IPS-15b (cell line): ENCODE results near the gene CLASP1.

Experiments
- H3K27me3 ChIP-seq: one replicate; pipeline ENCODE4 v1.6.1; 2013; ENCODE audit warnings: low read length; ENCODE audit not compliant: control insufficient read depth, insufficient read depth
- H3K36me3 ChIP-seq: one replicate; pipeline ENCODE4 v1.6.1; 2013; ENCODE audit warnings: low read length; ENCODE audit not compliant: control insufficient read depth, insufficient read depth
- H3K4me1 ChIP-seq: one replicate; pipeline ENCODE4 v1.6.1; 2013; ENCODE audit warnings: mild to moderate bottlenecking, low read length; ENCODE audit not compliant: control insufficient read depth, insufficient read depth
- H3K4me3 ChIP-seq: one replicate; pipeline ENCODE4 v1.5.1; 2013; ENCODE audit warnings: low read depth, low read length
- H3K9ac ChIP-seq: one replicate; pipeline ENCODE4 v1.6.1; 2013; ENCODE audit warnings: low read depth, mild to moderate bottlenecking, low read length
- H3K9me3 ChIP-seq: one replicate; pipeline ENCODE4 v1.6.1; 2013; ENCODE audit warnings: mild to moderate bottlenecking, low read length; ENCODE audit not compliant: control insufficient read depth, insufficient read depth

CLASP1 gene

DNA sequence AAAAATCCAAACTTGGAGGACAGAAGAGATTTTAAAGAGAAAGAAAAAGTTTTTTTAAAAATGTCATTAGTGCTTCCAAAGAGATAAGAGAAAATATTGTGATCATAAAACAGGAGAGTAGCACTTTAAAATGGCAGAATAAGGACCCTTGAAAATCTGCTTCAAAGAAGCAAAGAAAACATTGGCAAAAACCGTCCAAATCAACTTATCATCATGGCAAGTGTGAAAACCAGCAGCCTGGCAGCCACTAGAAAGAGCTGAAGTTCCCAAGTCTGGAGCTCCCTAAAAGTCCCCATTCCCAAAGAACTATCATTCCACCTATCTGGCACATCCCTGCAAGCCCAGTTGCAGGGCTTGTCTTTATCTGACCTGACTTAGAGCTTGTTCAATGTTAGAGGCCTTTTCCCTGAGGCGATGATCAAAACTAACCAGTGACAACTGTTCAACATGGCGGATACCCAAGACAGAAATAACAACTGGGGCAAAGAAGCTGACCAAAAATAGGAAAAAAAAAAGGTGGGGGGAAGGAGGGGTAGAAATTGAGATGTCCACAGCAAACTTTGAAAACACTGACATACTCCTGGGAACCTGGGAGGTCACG, 143.2 kb downstream of the CLASP1 start:
- Histone ChIP-seq H3K4me3 (no peak overlapping the region), H3K27me3 (no peaks in the 10 kb centered on the region), H3K9me3 (no peaks in the 10 kb centered on the region), H3K4me1 (no peaks in the 10 kb centered on the region), H3K36me3 (no peaks in the 10 kb centered on the region), H3K9ac (no peak overlapping the region)

DNA sequence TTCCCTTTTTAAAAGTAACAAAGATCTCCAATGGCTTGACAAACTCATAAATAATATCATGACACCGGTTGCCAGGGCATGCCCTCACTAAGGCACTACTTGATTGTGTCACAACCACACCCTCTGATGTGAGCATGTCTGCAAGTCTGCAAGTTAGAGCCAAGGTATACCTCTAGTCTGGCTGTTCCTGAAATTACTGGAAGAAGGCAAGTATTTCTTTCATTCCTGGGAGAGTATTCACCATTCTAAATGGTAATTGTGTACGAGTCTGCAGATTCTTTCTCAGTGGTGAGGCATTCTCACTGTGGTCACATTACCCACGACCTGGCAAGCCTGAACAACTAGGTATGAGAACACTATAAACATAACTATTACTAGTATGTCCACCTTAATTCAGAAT, 144.3 kb downstream of the CLASP1 start:
- H3K27me3 ChIP-seq: no peaks in the 10 kb centered on the region
- H3K4me3 ChIP-seq: no peak overlapping the region
- H3K36me3 ChIP-seq: no peaks in the 10 kb centered on the region
- H3K4me1 ChIP-seq: no peaks in the 10 kb centered on the region
- H3K9me3 ChIP-seq: no peaks in the 10 kb centered on the region
- no peak overlapping the region for H3K9ac ChIP-seq

DNA sequence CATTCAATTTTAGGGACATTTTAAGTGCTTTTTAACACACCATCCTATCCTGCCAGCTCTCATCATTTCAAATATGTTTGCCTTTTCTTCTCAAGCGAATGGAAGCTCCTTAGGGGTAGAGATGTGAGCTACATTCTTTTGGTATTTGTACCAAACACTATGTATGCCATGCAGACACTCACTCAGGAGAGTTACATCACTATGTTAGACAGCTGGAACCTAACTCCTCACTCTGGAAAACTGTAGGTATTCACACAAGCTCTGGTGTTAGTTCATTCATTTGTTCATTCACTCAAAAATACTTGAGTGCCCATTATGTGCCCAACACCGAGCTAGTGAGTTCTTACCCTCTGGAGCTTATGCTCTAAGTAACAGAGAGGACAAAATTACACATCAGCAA, 144.9 kb downstream of the CLASP1 start:
- Histone ChIP-seq H3K36me3 (no peaks in the 10 kb centered on the region), H3K27me3 (no peaks in the 10 kb centered on the region), H3K9ac (no peak overlapping the region), H3K4me1 (no peaks in the 10 kb centered on the region), H3K4me3 (no peak overlapping the region), H3K9me3 (no peaks in the 10 kb centered on the region)

DNA sequence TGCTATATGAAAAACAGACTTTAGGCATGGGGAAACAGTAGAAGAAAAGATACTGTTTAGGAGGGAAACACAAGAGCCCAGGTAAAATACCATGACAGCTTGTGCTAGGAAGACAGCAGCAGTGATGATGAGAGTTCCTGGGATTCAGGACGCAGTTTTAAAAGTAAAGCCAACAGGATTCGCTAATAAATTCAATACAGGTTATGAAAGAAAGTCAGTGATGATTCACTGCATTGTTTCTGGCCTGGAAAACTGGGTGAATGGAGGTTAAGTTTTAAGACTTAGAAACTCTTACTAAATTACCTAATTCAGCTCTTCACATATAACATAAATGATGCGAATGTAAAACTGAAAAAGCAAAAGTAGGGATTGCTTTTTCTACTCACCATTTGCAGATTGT, 146.5 kb downstream of the CLASP1 start:
- no peak overlapping the region for H3K9ac ChIP-seq
- H3K36me3 ChIP-seq: no peaks in the 10 kb centered on the region
- no peaks in the 10 kb centered on the region for H3K9me3 ChIP-seq
- H3K27me3 ChIP-seq: no peaks in the 10 kb centered on the region
- H3K4me3 ChIP-seq: no peak overlapping the region
- H3K4me1 ChIP-seq: no peaks in the 10 kb centered on the region

DNA sequence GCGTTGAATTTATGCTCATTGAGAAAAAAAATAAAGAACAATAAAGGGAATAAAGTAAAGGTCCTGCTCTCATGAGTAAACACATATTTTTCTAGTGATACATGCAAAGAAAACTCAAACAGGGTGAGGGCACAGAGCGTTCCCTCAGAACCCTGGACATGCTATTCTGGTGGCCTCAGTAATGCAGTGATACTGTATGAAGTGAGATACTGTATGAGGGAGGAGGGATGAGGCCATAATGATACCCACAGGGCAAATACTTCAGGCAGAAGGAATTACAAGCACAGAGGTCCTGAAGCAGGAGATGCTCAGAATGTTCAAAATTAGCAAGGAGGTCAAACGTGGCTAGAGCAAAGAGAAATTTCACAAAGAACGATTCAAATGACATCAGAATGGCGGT, 147.0 kb downstream of the CLASP1 start:
- no peaks in the 10 kb centered on the region for H3K27me3 ChIP-seq
- H3K4me3 ChIP-seq: no peak overlapping the region
- no peak overlapping the region for H3K9ac ChIP-seq
- H3K9me3 ChIP-seq: no peaks in the 10 kb centered on the region
- no peaks in the 10 kb centered on the region for H3K4me1 ChIP-seq
- H3K36me3 ChIP-seq: no peaks in the 10 kb centered on the region

DNA sequence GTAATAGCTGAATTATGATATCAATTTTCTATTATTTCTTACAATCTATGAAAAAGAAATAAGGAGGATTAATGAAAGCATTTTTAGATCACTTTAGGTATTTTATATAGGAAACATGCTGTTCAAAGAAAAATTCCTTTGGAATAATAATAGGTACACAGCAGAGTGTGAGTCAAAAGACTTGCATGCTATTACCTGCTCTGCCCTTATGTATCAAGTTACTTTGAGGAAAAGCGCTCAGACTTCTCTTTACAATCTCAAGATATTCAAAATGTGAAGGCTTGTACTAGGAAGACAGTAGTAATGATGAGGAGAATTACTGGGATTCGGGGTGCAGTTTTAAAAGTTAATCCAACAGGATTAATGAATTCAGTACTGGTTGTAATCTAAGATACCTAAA, 147.7 kb downstream of the CLASP1 start:
- H3K27me3 ChIP-seq: no peaks in the 10 kb centered on the region
- no peaks in the 10 kb centered on the region for H3K4me1 ChIP-seq
- H3K4me3 ChIP-seq: no peak overlapping the region
- H3K36me3 ChIP-seq: no peaks in the 10 kb centered on the region
- H3K9ac ChIP-seq: no peak overlapping the region
- H3K9me3 ChIP-seq: no peaks in the 10 kb centered on the region

DNA sequence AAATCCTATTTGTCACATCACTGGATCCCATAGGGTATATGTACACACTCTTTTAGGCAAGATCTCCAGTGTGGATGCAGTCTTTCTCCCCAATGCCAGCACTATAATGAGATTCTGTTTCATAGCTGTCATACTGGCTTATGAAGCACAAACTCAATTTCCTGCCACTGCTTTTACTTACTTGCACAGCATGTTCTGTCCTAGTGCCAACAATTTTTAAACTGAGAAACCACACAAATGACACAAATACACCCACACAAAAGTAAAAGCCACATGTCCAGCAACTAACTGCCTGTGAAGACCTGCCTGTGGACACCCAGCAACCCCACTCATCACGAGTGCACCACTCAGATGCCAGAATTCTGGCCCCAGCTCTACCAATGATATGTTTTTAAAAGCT, 148.2 kb downstream of the CLASP1 start:
- H3K9me3 ChIP-seq: no peaks in the 10 kb centered on the region
- H3K9ac ChIP-seq: no peak overlapping the region
- H3K4me3 ChIP-seq: no peak overlapping the region
- H3K4me1 ChIP-seq: no peaks in the 10 kb centered on the region
- no peaks in the 10 kb centered on the region for H3K36me3 ChIP-seq
- H3K27me3 ChIP-seq: no peaks in the 10 kb centered on the region

DNA sequence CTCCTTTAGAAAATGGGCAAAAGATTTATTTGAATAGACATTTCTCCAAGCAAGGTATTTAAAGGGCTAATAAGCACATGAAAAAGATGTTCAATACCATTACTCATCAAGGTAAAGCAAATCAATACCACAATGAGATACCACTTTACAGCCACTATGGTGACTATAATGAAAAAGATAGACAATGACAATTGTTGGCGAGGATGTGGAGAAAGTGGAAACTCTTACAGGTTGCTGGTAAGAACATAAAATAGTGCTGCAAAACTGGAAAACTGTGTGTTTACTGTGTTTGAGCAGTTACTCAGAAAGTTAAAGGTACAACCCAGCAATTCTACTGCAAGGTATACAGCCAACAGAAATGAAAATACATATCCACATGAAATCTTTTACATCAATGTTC, 150.5 kb downstream of the CLASP1 start:
- Histone ChIP-seq H3K9me3 (no peaks in the 10 kb centered on the region), H3K36me3 (no peaks in the 10 kb centered on the region), H3K9ac (no peak overlapping the region), H3K27me3 (no peaks in the 10 kb centered on the region), H3K4me1 (no peaks in the 10 kb centered on the region), H3K4me3 (no peak overlapping the region)

DNA sequence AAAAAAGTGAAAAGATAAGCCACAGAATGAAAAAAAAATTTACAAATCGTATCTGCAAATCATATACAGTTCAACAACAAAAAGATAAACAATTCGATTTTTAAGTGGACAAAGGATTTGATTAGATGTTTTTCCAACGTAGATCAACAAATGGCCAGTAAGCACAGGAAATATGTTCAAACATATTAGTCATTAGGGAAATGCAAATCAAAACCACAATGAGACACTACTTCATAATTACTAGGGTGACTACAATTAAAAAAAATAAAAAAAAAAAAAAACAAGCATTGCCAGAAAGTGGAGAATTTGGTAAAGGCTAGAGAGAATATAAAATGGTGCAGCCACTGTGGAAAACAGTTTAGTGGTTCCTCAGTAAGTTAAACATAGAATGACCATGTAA, 156.9 kb downstream of the CLASP1 start:
- Histone ChIP-seq H3K9me3 (no peaks in the 10 kb centered on the region), H3K4me1 (peaks cover 15% of the 10 kb centered on the region), H3K36me3 (no peaks in the 10 kb centered on the region), H3K27me3 (no peaks in the 10 kb centered on the region), H3K9ac (no peak overlapping the region), H3K4me3 (no peak overlapping the region)

DNA sequence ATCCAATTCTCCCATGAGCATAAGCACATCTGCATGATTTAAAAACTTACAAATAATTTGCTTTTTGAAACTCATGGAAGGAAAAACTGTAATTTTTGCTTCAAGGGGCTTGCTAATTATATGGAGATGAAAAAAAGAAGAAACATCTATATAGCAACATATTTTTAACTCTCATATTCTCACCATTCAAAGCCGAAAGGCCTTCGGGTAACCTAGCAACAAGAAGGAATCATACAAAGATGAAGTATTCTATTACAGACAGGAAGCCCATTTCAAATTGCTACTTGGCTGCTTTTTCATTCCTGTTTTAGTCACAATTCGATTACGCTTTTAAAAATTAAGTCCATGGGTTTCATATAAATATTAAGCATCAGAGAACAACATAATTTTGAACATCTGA, 157.7 kb downstream of the CLASP1 start:
- H3K4me3 ChIP-seq: no peak overlapping the region
- H3K4me1 ChIP-seq: peaks cover 15% of the 10 kb centered on the region
- H3K9me3 ChIP-seq: no peaks in the 10 kb centered on the region
- no peaks in the 10 kb centered on the region for H3K36me3 ChIP-seq
- H3K9ac ChIP-seq: no peak overlapping the region
- no peaks in the 10 kb centered on the region for H3K27me3 ChIP-seq

DNA sequence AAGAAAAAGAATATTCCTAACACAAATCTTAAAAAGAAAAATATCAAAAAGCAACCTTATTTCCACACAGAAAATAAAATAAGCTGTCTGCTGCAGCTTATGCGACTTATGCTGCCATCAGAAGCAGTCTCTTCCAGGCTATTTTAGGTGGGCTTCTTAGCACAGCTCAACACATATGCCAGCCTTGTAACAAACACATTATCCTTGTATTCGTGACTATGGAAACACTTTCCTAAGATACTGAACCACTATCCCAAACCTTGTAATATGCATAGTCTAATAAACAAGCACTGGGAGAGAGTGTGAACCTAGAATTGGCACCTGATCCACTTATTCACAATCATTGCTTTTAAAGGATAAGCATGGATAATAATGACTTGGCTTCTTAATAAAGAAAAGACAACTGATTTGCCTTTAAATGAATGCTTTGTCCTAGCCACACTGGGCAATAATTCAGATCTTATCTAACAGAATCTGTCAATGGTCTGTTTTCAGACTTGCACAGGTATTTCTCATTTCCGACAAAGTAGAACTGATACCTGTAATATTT, 158.6 kb downstream of the CLASP1 start:
- no peaks in the 10 kb centered on the region for H3K36me3 ChIP-seq
- no peak overlapping the region for H3K4me3 ChIP-seq
- H3K9ac ChIP-seq: no peak overlapping the region
- no peaks in the 10 kb centered on the region for H3K9me3 ChIP-seq
- peaks cover 15% of the 10 kb centered on the region for H3K4me1 ChIP-seq
- no peaks in the 10 kb centered on the region for H3K27me3 ChIP-seq

DNA sequence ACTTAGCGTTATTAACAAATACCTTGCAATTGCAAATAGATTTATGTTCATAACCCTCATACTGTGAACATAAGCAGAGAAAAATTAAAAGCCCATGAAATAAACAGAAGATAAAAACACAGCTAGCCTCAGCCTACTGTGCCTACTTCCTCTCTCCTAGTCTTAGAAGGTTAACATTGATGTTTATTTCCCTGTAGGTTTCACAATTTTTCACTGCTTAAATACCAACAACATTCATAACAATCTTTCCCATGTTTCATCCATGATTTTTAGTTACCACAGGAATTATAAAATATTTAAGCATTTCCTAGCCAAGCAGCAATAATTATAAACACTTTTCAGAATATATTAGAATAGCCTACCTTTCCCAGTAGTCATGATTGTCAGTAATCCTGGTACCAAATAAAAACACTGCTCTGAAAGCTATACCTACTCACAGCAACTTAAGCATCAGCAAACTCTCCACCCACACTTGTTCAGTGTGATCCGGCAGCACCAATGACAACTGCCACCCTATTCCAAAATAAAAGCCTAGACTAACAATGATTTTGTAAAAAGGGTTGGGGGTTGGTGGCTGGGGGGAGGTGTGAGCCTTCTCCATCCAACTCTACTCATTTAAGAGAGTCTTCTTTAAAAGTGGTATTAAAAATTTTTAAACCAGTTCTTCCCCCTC, 159.2 kb downstream of the CLASP1 start:
- Histone ChIP-seq H3K27me3 (no peaks in the 10 kb centered on the region), H3K9me3 (no peaks in the 10 kb centered on the region), H3K4me3 (no peak overlapping the region), H3K4me1 (peaks cover 15% of the 10 kb centered on the region), H3K9ac (no peak overlapping the region), H3K36me3 (no peaks in the 10 kb centered on the region)
